ENCODE measurements around the gene HHIP. TPM values are rescaled to one million over a fixed set of nuclear protein-coding genes. Genes with fewer than 3 reads are reported as not detected.

Gene HHIP
- total RNA-seq, 3 donors from 2014 or later = 0.08 TPM; not detected in 1

DNA sequence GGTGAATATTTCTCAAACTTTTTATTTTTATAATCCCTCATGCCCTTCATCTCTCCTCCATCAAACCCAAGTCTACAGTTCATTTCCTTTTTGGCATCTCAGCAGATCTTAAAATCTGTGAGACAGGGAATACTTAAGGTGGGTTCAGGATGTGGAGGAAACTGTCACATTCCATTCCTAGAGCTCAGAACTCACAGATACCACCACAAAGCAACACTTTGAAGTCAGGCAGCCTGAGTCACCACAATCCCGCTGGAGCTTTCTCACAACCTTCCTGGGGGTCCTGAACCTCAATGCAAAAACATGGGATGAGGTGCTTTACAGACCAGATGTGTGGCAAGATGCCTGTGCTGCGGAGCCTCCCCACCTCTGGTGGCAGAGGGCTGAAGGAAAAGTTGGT, 63.2 kb downstream of the HHIP start:
- no peak overlapping the region for H3K4me3 Mint-ChIP-seq
- no peaks in the 10 kb centered on the region for H3K4me1 Mint-ChIP-seq (ENCODE audit: low read depth)
- H3K36me3 Mint-ChIP-seq (ENCODE audit: insufficient read depth) = no peaks in the 10 kb centered on the region
- no peaks in the 10 kb centered on the region for H3K9me3 Mint-ChIP-seq
- ATAC-seq (no peak), DNase-seq (no peak)
- no peaks in the 10 kb centered on the region for H3K27me3 Mint-ChIP-seq (ENCODE audit: low read depth)

DNA sequence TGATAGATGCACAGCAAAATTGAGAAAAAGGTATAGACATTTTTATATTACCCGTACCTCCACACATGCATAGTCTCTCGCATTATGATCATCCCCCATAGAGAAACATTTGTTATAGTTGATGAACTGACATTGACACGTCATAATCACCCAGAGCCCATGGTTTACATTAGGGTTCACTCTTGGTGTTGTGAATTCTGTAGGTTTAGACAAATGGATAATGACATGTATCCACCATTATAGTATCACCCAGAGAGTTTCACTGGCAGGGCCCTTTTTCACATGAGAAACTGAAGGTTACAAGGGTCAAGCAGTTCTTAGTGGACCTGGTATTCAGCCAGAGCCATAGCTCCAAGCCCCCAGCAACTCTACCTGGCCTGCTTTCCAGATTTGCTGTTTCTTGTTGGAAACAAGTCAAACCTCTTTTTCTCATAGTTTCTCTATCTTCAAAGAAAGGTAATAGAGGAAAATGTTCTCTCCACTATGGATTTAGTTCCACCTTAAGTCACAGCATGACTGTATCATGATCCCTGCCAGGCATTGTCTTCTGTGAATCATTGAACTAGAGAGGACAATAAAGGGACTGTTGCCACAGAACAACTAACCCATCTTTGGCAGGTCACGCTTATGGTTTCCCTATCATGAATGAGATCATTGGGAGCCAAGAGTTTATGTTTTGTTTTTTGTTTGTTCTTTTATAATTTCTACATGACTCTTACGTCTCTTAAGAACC, 64.0 kb downstream of the HHIP start:
- no peaks in the 10 kb centered on the region for H3K9me3 Mint-ChIP-seq
- H3K4me3 Mint-ChIP-seq = no peak overlapping the region
- no peaks in the 10 kb centered on the region for H3K4me1 Mint-ChIP-seq (ENCODE audit: low read depth)
- no peak for DNase-seq
- H3K36me3 Mint-ChIP-seq (ENCODE audit: insufficient read depth) = no peaks in the 10 kb centered on the region
- ATAC-seq = no peak
- H3K27me3 Mint-ChIP-seq (ENCODE audit: low read depth) = no peaks in the 10 kb centered on the region

DNA sequence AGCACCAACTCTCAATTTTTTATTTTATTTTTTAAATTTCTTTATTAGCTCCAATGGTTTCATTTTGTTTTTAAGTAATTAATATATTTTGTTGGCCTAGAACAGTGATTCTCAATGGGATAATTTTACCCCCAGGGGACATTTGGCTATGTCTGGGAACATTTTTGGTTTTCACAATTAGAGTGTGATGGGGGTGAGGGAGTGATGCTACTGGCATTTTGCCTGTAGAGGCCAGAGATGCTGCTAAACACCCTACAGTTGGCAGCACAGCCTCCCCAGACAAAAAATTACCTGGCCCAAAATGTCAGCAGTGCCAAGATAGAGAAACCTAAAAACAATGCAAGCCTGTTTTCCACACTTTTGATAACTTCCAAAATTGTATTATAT, 64.6 kb downstream of the HHIP start:
- ATAC-seq (no peak), DNase-seq (no peak)
- H3K4me1 Mint-ChIP-seq (ENCODE audit: low read depth) = no peaks in the 10 kb centered on the region
- H3K36me3 Mint-ChIP-seq (ENCODE audit: insufficient read depth) = no peaks in the 10 kb centered on the region
- no peak overlapping the region for H3K4me3 Mint-ChIP-seq
- no peaks in the 10 kb centered on the region for H3K27me3 Mint-ChIP-seq (ENCODE audit: low read depth)
- no peaks in the 10 kb centered on the region for H3K9me3 Mint-ChIP-seq

DNA sequence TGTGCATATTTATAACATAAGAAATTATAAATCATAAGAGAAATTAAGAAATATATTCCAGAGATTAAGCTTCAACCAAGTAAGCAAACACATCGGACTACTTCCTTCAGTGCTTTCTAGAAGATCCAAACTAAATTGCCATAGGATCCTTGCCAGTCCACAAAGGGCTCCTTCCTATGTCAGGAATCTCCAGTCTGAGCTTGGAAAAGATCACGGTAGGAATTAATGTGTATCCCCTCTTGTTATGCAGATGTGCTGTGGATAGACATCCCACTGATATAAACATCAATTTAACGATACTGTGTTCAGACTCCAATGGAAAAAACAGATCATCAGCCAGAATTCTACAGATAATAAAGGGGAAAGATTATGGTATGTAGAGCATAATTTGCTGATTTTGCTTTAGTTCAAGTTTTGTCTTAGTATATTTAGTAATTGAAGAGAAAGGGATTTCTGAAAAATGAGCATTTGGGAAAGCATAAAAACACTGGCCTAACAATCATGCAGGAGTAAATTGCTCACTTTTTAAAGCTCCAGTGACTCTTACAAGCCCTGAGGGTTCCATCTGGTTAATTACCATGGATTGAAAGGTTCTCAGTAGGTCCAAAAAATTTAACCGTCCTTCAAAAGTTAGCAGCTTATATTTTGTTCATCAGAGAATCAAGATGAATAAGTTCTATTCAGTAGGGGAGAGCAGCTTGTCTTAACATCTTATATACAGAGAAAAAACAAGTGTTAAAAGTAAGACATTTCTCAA, 65.9 kb downstream of the HHIP start:
- no peaks in the 10 kb centered on the region for H3K36me3 Mint-ChIP-seq (ENCODE audit: insufficient read depth)
- H3K9me3 Mint-ChIP-seq = no peaks in the 10 kb centered on the region
- ATAC-seq = no peak
- H3K4me3 Mint-ChIP-seq = no peak overlapping the region
- no peaks in the 10 kb centered on the region for H3K4me1 Mint-ChIP-seq (ENCODE audit: low read depth)
- H3K27me3 Mint-ChIP-seq (ENCODE audit: low read depth) = no peaks in the 10 kb centered on the region
- DNase-seq = no peak

DNA sequence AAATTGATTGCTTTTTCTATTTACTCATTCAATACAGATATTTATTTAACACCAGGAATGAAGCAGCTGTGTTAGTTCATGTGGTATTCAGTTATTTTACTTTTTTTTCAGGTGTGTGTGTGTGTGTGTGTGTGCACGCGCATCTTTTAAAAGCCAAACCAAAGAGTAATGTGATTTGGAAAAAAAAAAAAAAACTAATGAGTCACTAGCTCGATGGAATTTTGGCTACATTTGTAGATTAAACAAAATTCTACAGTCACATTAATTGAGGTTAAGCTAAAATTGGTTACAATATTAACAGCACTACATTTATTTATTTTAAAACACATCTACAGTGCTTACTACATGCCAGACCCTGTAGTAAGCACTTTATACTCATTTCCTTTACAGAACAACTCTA, 66.8 kb downstream of the HHIP start:
- DNase-seq (no peak), ATAC-seq (no peak)
- Mint-ChIP-seq H3K4me1 (ENCODE audit: low read depth) (no peaks in the 10 kb centered on the region), H3K9me3 (no peaks in the 10 kb centered on the region), H3K27me3 (ENCODE audit: low read depth) (no peaks in the 10 kb centered on the region), H3K36me3 (ENCODE audit: insufficient read depth) (no peaks in the 10 kb centered on the region), H3K4me3 (no peak overlapping the region)

DNA sequence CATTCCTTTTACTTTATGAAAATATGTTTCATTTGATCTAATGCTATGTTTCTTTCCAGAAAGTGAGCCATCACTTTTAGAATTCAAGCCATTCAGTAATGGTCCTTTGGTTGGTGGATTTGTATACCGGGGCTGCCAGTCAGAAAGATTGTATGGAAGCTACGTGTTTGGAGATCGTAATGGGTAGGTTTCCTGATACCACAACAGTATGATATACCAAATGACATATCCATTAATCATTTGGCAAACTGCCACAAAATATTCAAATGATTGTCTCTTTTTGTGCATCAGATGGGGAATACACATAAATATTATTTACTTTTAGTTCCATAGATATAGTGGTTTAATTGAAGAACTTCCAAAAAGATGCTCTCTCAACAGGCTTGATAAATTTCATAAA, 68.2 kb downstream of the HHIP start:
- no peak for DNase-seq
- H3K4me1 Mint-ChIP-seq (ENCODE audit: low read depth) = no peaks in the 10 kb centered on the region
- no peak for ATAC-seq
- H3K4me3 Mint-ChIP-seq = no peak overlapping the region
- H3K9me3 Mint-ChIP-seq = no peaks in the 10 kb centered on the region
- no peaks in the 10 kb centered on the region for H3K27me3 Mint-ChIP-seq (ENCODE audit: low read depth)
- no peaks in the 10 kb centered on the region for H3K36me3 Mint-ChIP-seq (ENCODE audit: insufficient read depth)

DNA sequence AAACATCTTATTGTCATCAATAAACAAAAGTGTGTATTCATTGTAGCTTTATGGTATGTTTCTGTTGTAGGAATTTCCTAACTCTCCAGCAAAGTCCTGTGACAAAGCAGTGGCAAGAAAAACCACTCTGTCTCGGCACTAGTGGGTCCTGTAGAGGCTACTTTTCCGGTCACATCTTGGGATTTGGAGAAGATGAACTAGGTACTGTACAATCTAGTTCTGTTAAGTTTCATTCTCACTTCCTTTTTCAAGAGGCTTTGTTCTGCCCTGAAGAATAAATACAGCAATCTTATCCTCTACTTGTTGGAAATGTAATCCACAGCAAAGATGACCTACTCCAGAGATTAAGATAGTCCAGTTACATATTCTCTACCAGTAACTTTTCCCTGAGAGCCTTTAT, 69.3 kb downstream of the HHIP start:
- Mint-ChIP-seq H3K27me3 (ENCODE audit: low read depth) (no peaks in the 10 kb centered on the region), H3K9me3 (no peaks in the 10 kb centered on the region), H3K4me1 (ENCODE audit: low read depth) (no peaks in the 10 kb centered on the region), H3K4me3 (no peak overlapping the region), H3K36me3 (ENCODE audit: insufficient read depth) (no peaks in the 10 kb centered on the region)
- no peak for ATAC-seq
- no peak for DNase-seq

DNA sequence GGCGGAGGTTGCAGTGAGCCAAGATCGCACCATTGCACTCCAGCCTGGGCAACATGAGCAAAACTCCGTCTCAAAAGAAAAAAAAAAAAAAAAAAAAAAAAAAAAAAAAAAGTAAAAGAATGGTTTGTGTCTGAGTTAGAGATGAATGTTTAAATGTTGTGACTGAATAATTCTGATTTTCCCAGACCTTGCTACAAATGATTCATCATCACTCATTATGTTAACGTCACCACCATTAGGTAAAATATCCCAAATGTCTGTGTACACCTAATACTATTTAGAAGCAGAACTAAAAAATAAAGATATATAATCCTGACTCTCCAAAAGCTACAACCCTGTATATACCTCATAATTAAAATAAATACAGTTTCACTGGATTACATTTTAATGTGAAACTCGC, 70.8 kb downstream of the HHIP start:
- Mint-ChIP-seq H3K4me3 (no peak overlapping the region), H3K9me3 (no peaks in the 10 kb centered on the region), H3K36me3 (ENCODE audit: insufficient read depth) (no peaks in the 10 kb centered on the region), H3K4me1 (ENCODE audit: low read depth) (no peaks in the 10 kb centered on the region), H3K27me3 (ENCODE audit: low read depth) (no peaks in the 10 kb centered on the region)
- DNase-seq (no peak), ATAC-seq (no peak)

DNA sequence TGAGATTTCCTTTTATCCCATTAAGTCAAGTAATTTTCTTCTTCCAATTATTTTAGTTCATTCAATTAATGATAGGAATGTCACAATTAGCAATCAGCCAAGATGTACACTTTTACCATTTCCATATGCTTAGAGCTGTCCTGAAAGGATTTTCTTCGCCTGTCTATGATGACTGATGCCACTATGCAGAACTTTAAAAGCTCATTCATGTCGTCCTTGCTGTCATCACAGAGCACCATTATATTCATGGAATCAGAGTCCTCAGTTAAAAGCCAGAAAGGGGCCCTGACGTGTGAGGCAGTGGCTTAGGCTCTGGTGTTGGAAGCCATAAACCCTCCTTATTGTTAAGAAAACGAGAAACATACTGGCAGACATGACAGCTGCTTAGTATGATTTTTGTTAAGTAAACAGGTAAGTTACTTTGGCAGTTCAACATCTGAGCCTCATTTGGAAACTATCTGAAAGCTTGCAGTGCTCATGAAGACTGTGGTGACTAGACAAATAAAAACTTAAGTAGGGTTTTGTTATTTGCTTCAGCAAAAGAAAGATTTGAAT, 73.1 kb downstream of the HHIP start:
- H3K36me3 Mint-ChIP-seq (ENCODE audit: insufficient read depth) = no peaks in the 10 kb centered on the region
- ATAC-seq (no peak), DNase-seq (no peak)
- H3K4me1 Mint-ChIP-seq (ENCODE audit: low read depth) = no peaks in the 10 kb centered on the region
- no peaks in the 10 kb centered on the region for H3K27me3 Mint-ChIP-seq (ENCODE audit: low read depth)
- no peak overlapping the region for H3K4me3 Mint-ChIP-seq
- no peaks in the 10 kb centered on the region for H3K9me3 Mint-ChIP-seq

DNA sequence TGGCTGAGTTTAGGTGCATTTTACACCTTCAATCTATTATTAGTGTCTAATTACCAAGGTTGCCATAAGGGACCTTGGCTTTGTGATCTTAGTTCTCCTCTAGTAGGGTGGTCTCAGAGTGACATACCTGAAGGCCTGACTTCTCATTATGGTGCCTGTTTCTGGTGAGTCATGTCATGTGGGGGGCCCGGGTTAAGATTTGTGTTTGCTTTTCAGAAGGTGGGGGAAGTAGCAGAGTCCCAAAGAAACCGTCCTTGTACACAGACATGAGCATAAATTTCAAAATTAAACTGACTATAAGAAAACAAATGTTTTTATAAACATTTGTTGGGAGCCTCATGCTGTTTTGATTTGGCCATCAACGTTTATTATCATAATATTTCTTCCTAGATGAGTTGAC, 74.5 kb downstream of the HHIP start:
- Mint-ChIP-seq H3K9me3 (no peaks in the 10 kb centered on the region), H3K27me3 (ENCODE audit: low read depth) (no peaks in the 10 kb centered on the region), H3K4me1 (ENCODE audit: low read depth) (no peaks in the 10 kb centered on the region), H3K4me3 (no peak overlapping the region), H3K36me3 (ENCODE audit: insufficient read depth) (no peaks in the 10 kb centered on the region)
- ATAC-seq (no peak), DNase-seq (no peak)

DNA sequence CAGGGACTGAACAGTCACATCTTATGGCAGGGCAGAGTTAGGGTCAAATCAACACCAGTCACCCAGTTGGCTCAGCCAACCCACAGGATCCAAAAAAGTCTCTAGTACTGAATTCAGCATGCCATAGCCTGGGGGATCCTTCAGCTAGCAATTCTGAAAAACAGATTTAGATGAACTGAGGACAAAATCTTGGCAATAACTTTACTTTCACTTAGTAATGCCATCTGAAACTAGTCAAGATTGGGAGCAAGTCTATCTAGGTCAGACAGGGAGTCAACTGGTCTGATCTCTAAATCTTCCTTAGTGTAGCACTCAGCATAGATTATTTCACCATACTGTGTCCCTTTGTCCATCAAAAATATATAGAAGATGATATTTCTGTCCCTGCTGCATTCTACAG, 76.0 kb downstream of the HHIP start:
- DNase-seq (no peak), ATAC-seq (no peak)
- Mint-ChIP-seq H3K27me3 (ENCODE audit: low read depth) (no peaks in the 10 kb centered on the region), H3K4me3 (no peak overlapping the region), H3K36me3 (ENCODE audit: insufficient read depth) (no peaks in the 10 kb centered on the region), H3K4me1 (ENCODE audit: low read depth) (no peaks in the 10 kb centered on the region), H3K9me3 (no peaks in the 10 kb centered on the region)

DNA sequence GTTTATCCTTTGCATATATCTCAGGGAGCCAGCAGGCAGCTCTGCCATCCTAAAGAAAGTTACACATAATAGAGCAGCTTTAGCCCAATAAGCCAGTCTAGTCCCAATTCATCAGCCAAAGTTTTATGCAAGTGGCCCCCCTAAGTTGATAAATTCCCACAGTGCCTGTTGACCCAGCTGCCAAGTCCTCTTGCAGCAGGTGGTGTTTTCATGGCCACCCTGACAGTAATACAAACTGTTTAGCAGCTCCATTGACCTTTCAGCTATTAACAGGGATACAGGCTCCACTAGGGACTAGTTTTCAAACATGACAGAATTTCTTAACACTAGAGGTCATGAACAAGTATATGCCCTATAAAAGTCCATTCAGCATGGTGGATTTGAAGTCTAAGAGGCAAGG, 77.5 kb downstream of the HHIP start:
- no peak overlapping the region for H3K4me3 Mint-ChIP-seq
- DNase-seq (no peak), ATAC-seq (no peak)
- H3K36me3 Mint-ChIP-seq (ENCODE audit: insufficient read depth) = no peaks in the 10 kb centered on the region
- H3K4me1 Mint-ChIP-seq (ENCODE audit: low read depth) = no peaks in the 10 kb centered on the region
- H3K27me3 Mint-ChIP-seq (ENCODE audit: low read depth) = no peaks in the 10 kb centered on the region
- no peaks in the 10 kb centered on the region for H3K9me3 Mint-ChIP-seq

DNA sequence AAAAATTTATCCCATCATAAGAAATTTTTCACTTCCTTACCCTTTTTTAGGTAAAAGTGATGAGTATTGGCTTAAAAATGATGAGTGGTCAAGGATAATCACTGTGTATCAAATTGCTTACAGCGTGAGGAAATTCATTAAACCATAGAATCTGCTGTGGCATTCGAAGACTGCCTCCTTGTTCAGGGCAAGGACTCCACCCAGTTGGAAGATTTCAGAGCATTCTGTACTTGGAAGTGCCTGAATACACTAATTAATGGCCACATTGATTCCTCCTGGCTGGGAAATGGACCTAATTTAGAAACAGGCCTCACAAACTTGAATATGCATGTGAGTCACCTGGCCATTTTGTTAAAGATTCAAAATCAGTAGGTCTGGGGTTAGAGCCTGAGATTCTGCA, 83.2 kb downstream of the HHIP start:
- Mint-ChIP-seq H3K9me3 (no peaks in the 10 kb centered on the region), H3K4me3 (no peak overlapping the region), H3K4me1 (ENCODE audit: low read depth) (no peaks in the 10 kb centered on the region), H3K36me3 (ENCODE audit: insufficient read depth) (no peaks in the 10 kb centered on the region), H3K27me3 (ENCODE audit: low read depth) (no peaks in the 10 kb centered on the region)
- no peak for DNase-seq
- ATAC-seq = no peak

DNA sequence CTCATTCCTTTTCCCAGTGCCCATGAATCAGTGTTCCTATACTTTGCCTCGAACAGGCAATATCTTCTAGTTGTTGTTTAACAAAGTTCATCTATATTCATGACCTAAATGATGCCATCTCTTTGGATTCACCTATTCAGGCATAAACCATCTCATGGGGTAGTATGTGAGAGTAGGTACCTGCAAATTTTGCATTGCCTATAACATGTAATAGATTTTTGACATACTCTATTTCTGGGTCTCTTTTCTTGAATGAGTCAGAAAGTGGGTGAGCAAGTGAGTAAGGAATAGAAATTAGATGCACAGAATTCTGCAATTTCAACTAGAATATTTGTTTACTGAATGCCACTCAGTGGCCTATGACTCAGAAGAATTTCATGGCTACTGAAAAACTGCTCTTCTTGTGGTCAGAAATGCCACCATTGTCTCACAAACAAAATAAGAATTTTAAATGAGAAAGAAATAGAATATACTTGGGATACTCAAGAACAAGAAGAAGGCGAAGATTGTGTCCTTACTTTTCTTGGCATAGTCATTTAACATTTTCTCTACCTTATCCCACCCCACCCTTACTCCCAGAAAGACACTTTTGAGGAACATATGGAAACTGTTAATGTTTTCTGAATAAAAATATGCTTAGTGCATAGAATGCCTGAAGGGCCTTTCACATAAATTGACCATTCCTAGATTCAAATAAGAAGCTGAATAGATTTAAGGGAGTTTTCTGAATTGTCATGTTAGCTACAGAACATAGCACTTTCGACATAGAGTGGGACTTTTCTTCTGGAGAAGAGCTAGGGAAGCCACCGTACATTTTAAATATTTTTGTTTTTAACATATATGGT, 86.8 kb downstream of the HHIP start:
- no peak for ATAC-seq
- no peak overlapping the region for H3K4me3 Mint-ChIP-seq
- H3K4me1 Mint-ChIP-seq (ENCODE audit: low read depth) = no peaks in the 10 kb centered on the region
- H3K27me3 Mint-ChIP-seq (ENCODE audit: low read depth) = no peaks in the 10 kb centered on the region
- no peaks in the 10 kb centered on the region for H3K36me3 Mint-ChIP-seq (ENCODE audit: insufficient read depth)
- no peaks in the 10 kb centered on the region for H3K9me3 Mint-ChIP-seq
- DNase-seq = no peak
